Measurements from ENCODE around the gene ZHX3. TPM values are rescaled to one million over a fixed set of nuclear protein-coding genes. Genes with fewer than 3 reads are reported as not detected.

Gene ZHX3
- total RNA-seq, 1 donor: 36.6 TPM

- H3K4me1 ChIP-seq (ENCODE audit: insufficient read depth, low read length): peaks cover 28% of the 10 kb centered on the region
- TF ChIP-seq, protein P1, sequence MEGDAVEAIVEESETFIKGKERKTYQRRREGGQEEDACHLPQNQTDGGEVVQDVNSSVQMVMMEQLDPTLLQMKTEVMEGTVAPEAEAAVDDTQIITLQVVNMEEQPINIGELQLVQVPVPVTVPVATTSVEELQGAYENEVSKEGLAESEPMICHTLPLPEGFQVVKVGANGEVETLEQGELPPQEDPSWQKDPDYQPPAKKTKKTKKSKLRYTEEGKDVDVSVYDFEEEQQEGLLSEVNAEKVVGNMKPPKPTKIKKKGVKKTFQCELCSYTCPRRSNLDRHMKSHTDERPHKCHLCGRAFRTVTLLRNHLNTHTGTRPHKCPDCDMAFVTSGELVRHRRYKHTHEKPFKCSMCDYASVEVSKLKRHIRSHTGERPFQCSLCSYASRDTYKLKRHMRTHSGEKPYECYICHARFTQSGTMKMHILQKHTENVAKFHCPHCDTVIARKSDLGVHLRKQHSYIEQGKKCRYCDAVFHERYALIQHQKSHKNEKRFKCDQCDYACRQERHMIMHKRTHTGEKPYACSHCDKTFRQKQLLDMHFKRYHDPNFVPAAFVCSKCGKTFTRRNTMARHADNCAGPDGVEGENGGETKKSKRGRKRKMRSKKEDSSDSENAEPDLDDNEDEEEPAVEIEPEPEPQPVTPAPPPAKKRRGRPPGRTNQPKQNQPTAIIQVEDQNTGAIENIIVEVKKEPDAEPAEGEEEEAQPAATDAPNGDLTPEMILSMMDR (IDR thresholded peaks at IDR 0.05; ENCODE audit: extremely low read depth, low read depth, low read length): no peak
- no peaks in the 10 kb centered on the region for H3K9me3 ChIP-seq (ENCODE audit: low read depth, low read length)
- peak overlapping the region; percentile 67 for H2AFZ ChIP-seq (ENCODE audit: low read length)
- H3K4me2 ChIP-seq (ENCODE audit: insufficient read depth, low read length): peak overlapping the region; percentile 80
- no peaks in the 10 kb centered on the region for H4K20me1 ChIP-seq (ENCODE audit: insufficient read depth, low read length)
- no peaks in the 10 kb centered on the region for H3K27me3 ChIP-seq (ENCODE audit: insufficient read depth, low read length)
- no peak overlapping the region for H3K4me3 ChIP-seq (ENCODE audit: insufficient read depth, low read length)
- peak; percentile 86 for DNase-seq (ENCODE audit: insufficient read length, low spot score, missing footprints)
- H3K27ac ChIP-seq (ENCODE audit: low read depth, low read length): peak overlapping the region; percentile 66
- no peaks in the 10 kb centered on the region for H3K36me3 ChIP-seq (ENCODE audit: insufficient read depth, low read length)
- H3K79me2 ChIP-seq (ENCODE audit: insufficient read depth, low read length): peaks cover 78% of the 10 kb centered on the region
Measured at GRCh38 chr20:41275301-41275731, 42.2 kb downstream of the ZHX3 start.

GRCh38 chr20:41274152-41274551, 43.4 kb downstream of the ZHX3 start:
- DNase-seq (ENCODE audit: insufficient read length, low spot score, missing footprints): no peak
- no peaks in the 10 kb centered on the region for H3K27me3 ChIP-seq (ENCODE audit: insufficient read depth, low read length)
- peaks cover 77% of the 10 kb centered on the region for H3K79me2 ChIP-seq (ENCODE audit: insufficient read depth, low read length)
- no peak overlapping the region for H3K4me3 ChIP-seq (ENCODE audit: insufficient read depth, low read length)
- H3K4me1 ChIP-seq (ENCODE audit: insufficient read depth, low read length): peaks cover 29% of the 10 kb centered on the region
- H3K27ac ChIP-seq (ENCODE audit: low read depth, low read length): no peak overlapping the region
- TF ChIP-seq, protein P1 (IDR thresholded peaks at IDR 0.05; ENCODE audit: extremely low read depth, low read depth, low read length): no peak
- peaks cover 6% of the 10 kb centered on the region for H4K20me1 ChIP-seq (ENCODE audit: insufficient read depth, low read length)
- H3K4me2 ChIP-seq (ENCODE audit: insufficient read depth, low read length): no peak overlapping the region
- no peak overlapping the region for H2AFZ ChIP-seq (ENCODE audit: low read length)
- no peaks in the 10 kb centered on the region for H3K36me3 ChIP-seq (ENCODE audit: insufficient read depth, low read length)
- no peaks in the 10 kb centered on the region for H3K9me3 ChIP-seq (ENCODE audit: low read depth, low read length)

DNA sequence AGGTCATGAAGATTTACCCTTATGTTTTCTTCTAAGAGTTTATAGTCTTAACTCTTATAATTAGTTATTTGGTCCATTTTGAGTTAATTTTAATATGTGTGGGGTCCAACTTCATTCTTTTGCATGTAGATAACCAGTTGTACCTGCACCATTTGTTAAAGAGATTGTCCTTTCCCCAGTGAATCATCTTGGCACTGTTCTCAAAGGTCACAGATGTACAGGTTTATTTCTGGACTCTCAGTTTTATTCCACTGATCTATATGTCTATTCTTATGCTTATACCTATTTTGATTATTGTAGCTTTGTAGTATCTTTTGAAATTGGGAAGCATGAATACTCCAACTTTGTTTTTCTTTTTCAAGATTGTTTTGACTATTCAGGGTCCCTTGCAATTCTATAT, 44.1 kb downstream of the ZHX3 start:
- TF ChIP-seq, protein P1 (IDR thresholded peaks at IDR 0.05; ENCODE audit: extremely low read depth, low read depth, low read length): no peak
- H3K4me2 ChIP-seq (ENCODE audit: insufficient read depth, low read length): no peak overlapping the region
- peaks cover 74% of the 10 kb centered on the region for H3K79me2 ChIP-seq (ENCODE audit: insufficient read depth, low read length)
- H4K20me1 ChIP-seq (ENCODE audit: insufficient read depth, low read length): peaks cover 6% of the 10 kb centered on the region
- no peaks in the 10 kb centered on the region for H3K36me3 ChIP-seq (ENCODE audit: insufficient read depth, low read length)
- peaks cover 29% of the 10 kb centered on the region for H3K4me1 ChIP-seq (ENCODE audit: insufficient read depth, low read length)
- DNase-seq (ENCODE audit: insufficient read length, low spot score, missing footprints): no peak
- H3K27me3 ChIP-seq (ENCODE audit: insufficient read depth, low read length): no peaks in the 10 kb centered on the region
- H3K9me3 ChIP-seq (ENCODE audit: low read depth, low read length): no peaks in the 10 kb centered on the region
- H3K27ac ChIP-seq (ENCODE audit: low read depth, low read length): no peak overlapping the region
- H3K4me3 ChIP-seq (ENCODE audit: insufficient read depth, low read length): no peak overlapping the region
- H2AFZ ChIP-seq (ENCODE audit: low read length): no peak overlapping the region

- H4K20me1 ChIP-seq (ENCODE audit: insufficient read depth, low read length): peaks cover 6% of the 10 kb centered on the region
- no peak overlapping the region for H2AFZ ChIP-seq (ENCODE audit: low read length)
- H3K79me2 ChIP-seq (ENCODE audit: insufficient read depth, low read length): peaks cover 74% of the 10 kb centered on the region
- H3K4me3 ChIP-seq (ENCODE audit: insufficient read depth, low read length): no peak overlapping the region
- H3K9me3 ChIP-seq (ENCODE audit: low read depth, low read length): no peaks in the 10 kb centered on the region
- peaks cover 29% of the 10 kb centered on the region for H3K4me1 ChIP-seq (ENCODE audit: insufficient read depth, low read length)
- TF ChIP-seq, protein P1 (IDR thresholded peaks at IDR 0.05; ENCODE audit: extremely low read depth, low read depth, low read length): no peak
- H3K36me3 ChIP-seq (ENCODE audit: insufficient read depth, low read length): peaks cover 6% of the 10 kb centered on the region
- H3K27me3 ChIP-seq (ENCODE audit: insufficient read depth, low read length): no peaks in the 10 kb centered on the region
- no peak for DNase-seq (ENCODE audit: insufficient read length, low spot score, missing footprints)
- no peak overlapping the region for H3K4me2 ChIP-seq (ENCODE audit: insufficient read depth, low read length)
- no peak overlapping the region for H3K27ac ChIP-seq (ENCODE audit: low read depth, low read length)
Measured at GRCh38 chr20:41272339-41272738, 45.2 kb downstream of the ZHX3 start.
